ENCODE data around the gene PLXNA4. TPM values are rescaled to one million over a fixed set of nuclear protein-coding genes. Genes with fewer than 3 reads are reported as not detected.

The PLXNA4 gene
- total RNA-seq, 1 donor from 2014 or later = 13.6 TPM

GRCh38 chr7:132410861-132411541 is 165.3 kb downstream of the PLXNA4 start:
- Mint-ChIP-seq H3K4me3 (no peak overlapping the region), H3K4me1 (ENCODE audit: unreplicated experiment) (peaks cover 10% of the 10 kb centered on the region), H3K9me3 (no peaks in the 10 kb centered on the region), H3K27me3 (peaks cover 3% of the 10 kb centered on the region), H3K36me3 (no peaks in the 10 kb centered on the region), H3K27ac (no peak overlapping the region)
- no peak for DNase-seq (ENCODE audit: extremely low spot score, unreplicated experiment)
- TF ChIP-seq CTCF (conservative IDR thresholded peaks at IDR 0.05) = no peak

- Mint-ChIP-seq H3K36me3 (no peaks in the 10 kb centered on the region), H3K27ac (no peak overlapping the region), H3K4me1 (ENCODE audit: unreplicated experiment) (peaks cover 10% of the 10 kb centered on the region), H3K4me3 (no peak overlapping the region), H3K9me3 (no peaks in the 10 kb centered on the region), H3K27me3 (peaks cover 3% of the 10 kb centered on the region)
- TF ChIP-seq CTCF (conservative IDR thresholded peaks at IDR 0.05) = no peak
- DNase-seq (ENCODE audit: extremely low spot score, unreplicated experiment) = no peak
These were observed 165.9 kb downstream of the PLXNA4 start for GRCh38 chr7:132410385-132410784.

- TF ChIP-seq CTCF (conservative IDR thresholded peaks at IDR 0.05) = no peak
- H3K27ac Mint-ChIP-seq = no peak overlapping the region
- DNase-seq (ENCODE audit: extremely low spot score, unreplicated experiment) = no peak
- H3K36me3 Mint-ChIP-seq = no peaks in the 10 kb centered on the region
- no peak overlapping the region for H3K4me3 Mint-ChIP-seq
- peaks cover 8% of the 10 kb centered on the region for H3K27me3 Mint-ChIP-seq
- peaks cover 14% of the 10 kb centered on the region for H3K4me1 Mint-ChIP-seq (ENCODE audit: unreplicated experiment)
- no peaks in the 10 kb centered on the region for H3K9me3 Mint-ChIP-seq
These were observed 168.5 kb downstream of the PLXNA4 start for GRCh38 chr7:132407764-132408163.

- peaks cover 11% of the 10 kb centered on the region for H3K27me3 Mint-ChIP-seq
- H3K9me3 Mint-ChIP-seq = peaks cover 4% of the 10 kb centered on the region
- H3K4me3 Mint-ChIP-seq = no peak overlapping the region
- H3K4me1 Mint-ChIP-seq (ENCODE audit: unreplicated experiment) = peaks cover 27% of the 10 kb centered on the region
- no peak for TF ChIP-seq CTCF (conservative IDR thresholded peaks at IDR 0.05)
- H3K36me3 Mint-ChIP-seq = no peaks in the 10 kb centered on the region
- no peak for DNase-seq (ENCODE audit: extremely low spot score, unreplicated experiment)
- H3K27ac Mint-ChIP-seq = no peak overlapping the region
These were observed 170.2 kb downstream of the PLXNA4 start for GRCh38 chr7:132406039-132406438.

GRCh38 chr7:132404261-132404660 is 172.0 kb downstream of the PLXNA4 start:
- Mint-ChIP-seq H3K27ac (no peak overlapping the region), H3K27me3 (peaks cover 8% of the 10 kb centered on the region), H3K4me3 (no peak overlapping the region), H3K36me3 (no peaks in the 10 kb centered on the region), H3K4me1 (ENCODE audit: unreplicated experiment) (peaks cover 27% of the 10 kb centered on the region), H3K9me3 (peaks cover 4% of the 10 kb centered on the region)
- no peak for DNase-seq (ENCODE audit: extremely low spot score, unreplicated experiment)
- no peak for TF ChIP-seq CTCF (conservative IDR thresholded peaks at IDR 0.05)

Measured in type B pancreatic cell (in vitro differentiated cells).